K562 (cell line): ENCODE measurements around the gene RNF19B. TPM values are rescaled to one million over a fixed set of nuclear protein-coding genes. Genes with fewer than 3 reads are reported as not detected.

Experiments used
- ATAC-seq: fragments of 200-7000 bp; cut with Tn5 transposase; 3 replicates; pipeline ENCODE4 v1.9.1; 2020; ENCODE audit warnings: moderate library complexity
- BruUV-seq: library from RNA; stranded (reverse); fragments of 400-500 nt; replicated peaks from 2 replicates; lab custom pipeline; 2021; lab: Mats Ljungman, UMichigan
- CTCF ChIA-PET: fragments of 300-600 bp; formaldehyde crosslinking; extraction: SDS; loops from one replicate; lab custom pipeline; 2021; ENCODE audit warnings: low intra/inter-chr PET ratio; lab: Yijun Ruan, JAX
- POLR2A ChIA-PET: fragments of 300-600, 350-650 bp; sonication (Branson Sonifier 250); formaldehyde crosslinking; extraction: SDS; loops from one replicate; lab custom pipeline; 2021; ENCODE audit warnings: antibody characterized with exemption, inconsistent platforms; lab: Yijun Ruan, JAX
- DNase-seq, 4 experiments: peaks; one replicate each; pipeline versions ENCODE4 v3.0.0 to v3.0.0-alpha.2; 2011 to 2018; ENCODE audit warnings: low spot score in 3 of 4, mixed read lengths in 3 of 4; ENCODE audit errors: extremely low read depth in 1 of 4
- FAIRE-seq: peaks from 2 replicates; lab custom pipeline; 2011; peaks lifted over from hg19 to GRCh38; lab: Jason Lieb, UNC
- H2AFZ ChIP-seq: 2 replicates; pipeline ENCODE4 v1.6.0; 2011; ENCODE audit warnings: low read depth, low read length, control low read depth, inconsistent platforms
- H3K27ac ChIP-seq: fragments of 200-600 bp; 3 replicates; pipeline ENCODE4 v1.8.0; 2011; ENCODE audit warnings: low read depth, mild to moderate bottlenecking, control low read depth, inconsistent platforms, low read length, moderate library complexity, mixed read lengths; ENCODE audit errors: extremely low read depth
- H3K27me3 ChIP-seq, 2 experiments: fragments of 300-600 bp in 1 of 2; 2 replicates in 1 of 2; 3 replicates in 1 of 2; pipeline versions ENCODE4 v1.6.0 to v1.8.0; 2011; ENCODE audit warnings: inconsistent platforms in 2 of 2, low read length in 2 of 2, mild to moderate bottlenecking in 1 of 2, mixed read lengths in 1 of 2, moderate library complexity in 1 of 2; ENCODE audit not compliant: control insufficient read depth in 2 of 2, insufficient read depth in 2 of 2
- H3K36me3 ChIP-seq: fragments of 300-600 bp; 3 replicates; pipeline ENCODE4 v1.8.0; 2011; ENCODE audit warnings: mild to moderate bottlenecking, low read length, inconsistent platforms; ENCODE audit not compliant: control insufficient read depth, insufficient read depth
- H3K4me1 ChIP-seq, 2 experiments: fragments of 200-600 bp in 1 of 2; replicated peaks in 1 of 2; 2 replicates in 1 of 2; 3 replicates in 1 of 2; pipeline versions ENCODE4 v1.5.1 to v1.8.0; 2011; ENCODE audit warnings: inconsistent platforms in 2 of 2, low read length in 2 of 2, mild to moderate bottlenecking in 1 of 2, mixed read lengths in 1 of 2, moderate library complexity in 1 of 2; ENCODE audit not compliant: control insufficient read depth in 2 of 2, insufficient read depth in 2 of 2
- H3K4me2 ChIP-seq: 2 replicates; pipeline ENCODE4 v1.6.1; 2011; ENCODE audit warnings: low read length, control low read depth, inconsistent platforms, mixed read lengths; ENCODE audit not compliant: insufficient read depth
- H3K4me3 ChIP-seq: fragments of 200-600 bp; sonication (generic), shearing (Covaris generic); 2 replicates; pipeline ENCODE4 v1.5.1; 2016; ENCODE audit warnings: control low read depth, inconsistent platforms
- H3K79me2 ChIP-seq: fragments of 200-600 bp; 3 replicates; pipeline ENCODE4 v1.8.0; 2011; ENCODE audit warnings: low read length, inconsistent platforms; ENCODE audit not compliant: control insufficient read depth, insufficient read depth
- H3K9ac ChIP-seq, 2 experiments: 2 replicates each; pipeline versions ENCODE4 v1.6.0 to v1.6.1; 2011; ENCODE audit warnings: low read depth in 2 of 2, low read length in 2 of 2, control low read depth in 1 of 2, inconsistent platforms in 1 of 2, mild to moderate bottlenecking in 1 of 2, mixed read lengths in 1 of 2; ENCODE audit not compliant: insufficient read depth in 1 of 2
- H3K9me1 ChIP-seq: one replicate; pipeline ENCODE4 v1.6.0; 2011; ENCODE audit warnings: inconsistent platforms, mild to moderate bottlenecking, low read length, moderate library complexity; ENCODE audit not compliant: control insufficient read depth, insufficient read depth
- H3K9me3 ChIP-seq: replicated peaks from 2 replicates; pipeline ENCODE4 v1.5.1; 2011; ENCODE audit warnings: low read depth, low read length, inconsistent platforms; ENCODE audit not compliant: control insufficient read depth, insufficient read depth
- H4K20me1 ChIP-seq: replicated peaks from 2 replicates; pipeline ENCODE4 v1.6.1; 2011; ENCODE audit warnings: low read length, inconsistent platforms, mixed read lengths; ENCODE audit not compliant: control insufficient read depth, insufficient read depth
- DMBX1 ChIP-seq: fragments of 250-450 bp; sonication (Bioruptor Pico); IDR thresholded peaks from 2 replicates; pipeline ENCODE4 v1.8.0; 2022; ENCODE audit warnings: inconsistent platforms, mild to moderate bottlenecking, moderate library complexity, borderline replicate concordance
- ESRRB ChIP-seq: fragments of 250-450 bp; sonication (Bioruptor Pico); IDR thresholded peaks from 2 replicates; pipeline ENCODE4 v1.5.0; 2020; ENCODE audit warnings: mild to moderate bottlenecking, moderate library complexity, borderline replicate concordance
- ZNF408 ChIP-seq: fragments of 250-450 bp; sonication (Bioruptor Pico); IDR thresholded peaks from 2 replicates; pipeline ENCODE4 v1.4.0; 2020; ENCODE audit warnings: low read depth, mild to moderate bottlenecking, moderate library complexity
- WGBS: fragments of 100-300 bp; shearing (Covaris generic); methylation state at CpG from one replicate; pipeline ENCODE4 v1.1.6; 2016; ENCODE audit warnings: low coverage, mixed read lengths; ENCODE audit not compliant: insufficient coverage; ENCODE audit errors: missing lambda C conversion rate; 5-methylcytosine and 5-hydroxymethylcytosine counted together
- in situ Hi-C: fragments of 300-500 bp; cut with MboI; formaldehyde crosslinking; loops from 4 replicates; pipeline ENCODE4 v1.15.0; 2018; ENCODE audit warnings: inconsistent platforms, mixed read lengths
- intact Hi-C: fragments of 100-400 bp; cut with micrococcal nuclease; formaldehyde crosslinking; loops from 2 replicates; pipeline ENCODE4 v1.14.2; 2022
- polyA plus RNA-seq, 8 experiments: library from polyadenylated mRNA; depleted of rRNA in 4 of 8; stranded (reverse) in 5 of 8; unstranded in 3 of 8; fragments of >200 nt; fragmentation: Nextera tagmentation in 2 of 8; fragmentation: Illumina TruSeq in 1 of 8; extraction: Ambion mirVana in 2 of 8; extraction: Trizol in 1 of 8; gene quantifications; 2 replicates each; pipeline versions ENCODE4 v1.2.1 to v1.2.3, GENCODE V29; 2011 to 2014; ENCODE audit warnings: inconsistent platforms in 1 of 8, missing spikeins in 1 of 8
- total RNA-seq, 7 experiments: library from RNA; depleted of rRNA in 6 of 7; stranded (reverse); fragments of >200 nt in 6 of 7; fragmentation: Illumina TruSeq in 2 of 7; extraction: Trizol in 2 of 7; gene quantifications; 2 replicates each; pipeline versions ENCODE4 v1.2.1 to v1.2.3, GENCODE V29; 2011 to 2021; ENCODE audit warnings: low replicate concordance in 1 of 7
- TF ChIP-seq, protein P1 (sequence below): sonication (generic); formaldehyde crosslinking; IDR thresholded peaks from 2 replicates; pipeline ENCODE4 v1.8.0; 2022; ENCODE audit warnings: missing genetic modification reagents, mild to moderate bottlenecking, borderline replicate concordance
- TF ChIP-seq, protein P2 (sequence below): fragments of 450-650 bp; IDR thresholded peaks from 2 replicates; pipeline ENCODE4 v1.6.1; 2014; ENCODE audit warnings: low read depth, mild to moderate bottlenecking, moderate library complexity, borderline replicate concordance

RNF19B gene
- total and polyA plus RNA-seq, 9 of the 15 experiments (the other 6 are each of a cell fraction or from before 2014, with no cell fraction given) = 2.6 to 14.9 (median 10.1) TPM

- CTCF ChIA-PET = no interaction called here
- in situ Hi-C loops = loop anchor here (25.0 kb wide), 1 partner anchor 724 kb away; no protein-coding TSS in a partner anchor
- Histone ChIP-seq H2AFZ (no peak overlapping the region), H3K9me1 (no peaks in the 10 kb centered on the region), H3K27me3 (peaks cover 12 to 60% of the 10 kb centered on the region in 2 experiments; a peak in 4 of 5 replicates), H3K79me2 (no peaks in the 10 kb centered on the region), H3K4me1 (peaks cover 5 to 31% of the 10 kb centered on the region in 2 experiments; a peak in 4 of 5 replicates), H3K36me3 (no peaks in the 10 kb centered on the region), H3K4me3 (no peak overlapping the region), H3K27ac (no peak overlapping the region), H4K20me1 (peaks cover 38% of the 10 kb centered on the region), H3K9ac (no peak overlapping the region), H3K9me3 (no peaks in the 10 kb centered on the region), H3K4me2 (no peak overlapping the region)
- ATAC-seq = no peak
- TF ChIP-seq ESRRB (CRISPR knock-in tag) (no peak), DMBX1 (CRISPR knock-in tag) (no peak), ZNF408 (CRISPR knock-in tag) (no peak)
- TF ChIP-seq, protein P1, sequence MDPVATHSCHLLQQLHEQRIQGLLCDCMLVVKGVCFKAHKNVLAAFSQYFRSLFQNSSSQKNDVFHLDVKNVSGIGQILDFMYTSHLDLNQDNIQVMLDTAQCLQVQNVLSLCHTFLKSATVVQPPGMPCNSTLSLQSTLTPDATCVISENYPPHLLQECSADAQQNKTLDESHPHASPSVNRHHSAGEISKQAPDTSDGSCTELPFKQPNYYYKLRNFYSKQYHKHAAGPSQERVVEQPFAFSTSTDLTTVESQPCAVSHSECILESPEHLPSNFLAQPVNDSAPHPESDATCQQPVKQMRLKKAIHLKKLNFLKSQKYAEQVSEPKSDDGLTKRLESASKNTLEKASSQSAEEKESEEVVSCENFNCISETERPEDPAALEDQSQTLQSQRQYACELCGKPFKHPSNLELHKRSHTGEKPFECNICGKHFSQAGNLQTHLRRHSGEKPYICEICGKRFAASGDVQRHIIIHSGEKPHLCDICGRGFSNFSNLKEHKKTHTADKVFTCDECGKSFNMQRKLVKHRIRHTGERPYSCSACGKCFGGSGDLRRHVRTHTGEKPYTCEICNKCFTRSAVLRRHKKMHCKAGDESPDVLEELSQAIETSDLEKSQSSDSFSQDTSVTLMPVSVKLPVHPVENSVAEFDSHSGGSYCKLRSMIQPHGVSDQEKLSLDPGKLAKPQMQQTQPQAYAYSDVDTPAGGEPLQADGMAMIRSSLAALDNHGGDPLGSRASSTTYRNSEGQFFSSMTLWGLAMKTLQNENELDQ (CRISPR knock-in tag) = no peak
- TF ChIP-seq, protein P2, sequence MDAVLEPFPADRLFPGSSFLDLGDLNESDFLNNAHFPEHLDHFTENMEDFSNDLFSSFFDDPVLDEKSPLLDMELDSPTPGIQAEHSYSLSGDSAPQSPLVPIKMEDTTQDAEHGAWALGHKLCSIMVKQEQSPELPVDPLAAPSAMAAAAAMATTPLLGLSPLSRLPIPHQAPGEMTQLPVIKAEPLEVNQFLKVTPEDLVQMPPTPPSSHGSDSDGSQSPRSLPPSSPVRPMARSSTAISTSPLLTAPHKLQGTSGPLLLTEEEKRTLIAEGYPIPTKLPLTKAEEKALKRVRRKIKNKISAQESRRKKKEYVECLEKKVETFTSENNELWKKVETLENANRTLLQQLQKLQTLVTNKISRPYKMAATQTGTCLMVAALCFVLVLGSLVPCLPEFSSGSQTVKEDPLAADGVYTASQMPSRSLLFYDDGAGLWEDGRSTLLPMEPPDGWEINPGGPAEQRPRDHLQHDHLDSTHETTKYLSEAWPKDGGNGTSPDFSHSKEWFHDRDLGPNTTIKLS = no peak
- 0% methylated on average over 3 of the region's 3 CpGs for WGBS
- BruUV-seq = no TSS peak
- no peak for FAIRE-seq
- POLR2A ChIA-PET = no interaction called here
- DNase-seq = no peak
- intact Hi-C loops = no loop called here
Measured at GRCh38 chr1:32888134-32888533, 76.5 kb downstream of the RNF19B start.
